Kidney (tissue), 14 donors: ENCODE results near the gene C1QL2. TPM values are rescaled to one million over a fixed set of nuclear protein-coding genes. Genes with fewer than 3 reads are reported as not detected.

ENCODE experiments used
- DNase-seq, 5 donors: peaks; one replicate each; pipeline ENCODE4 v3.0.0-alpha.2; 2013 to 2020
- FAIRE-seq: peaks from 2 replicates; lab custom pipeline; 2012; peaks lifted over from hg19 to GRCh38; lab: Jason Lieb, UNC
- H3K27ac ChIP-seq, 2 donors: one replicate each; pipeline ENCODE4 v1.7.0; 2013; ENCODE audit warnings: low read depth in 2 of 2, low read length in 2 of 2, inconsistent platforms in 1 of 2
- H3K27me3 ChIP-seq: one replicate; pipeline ENCODE4 v1.7.1; 2013; ENCODE audit warnings: low read length, inconsistent platforms; ENCODE audit not compliant: control insufficient read depth, insufficient read depth
- H3K36me3 ChIP-seq, 3 donors: one replicate each; pipeline versions ENCODE4 v1.7.0 to v1.7.1; 2013; ENCODE audit warnings: low read length in 3 of 3, control low read depth in 1 of 3, inconsistent platforms in 1 of 3; ENCODE audit not compliant: insufficient read depth in 3 of 3, control insufficient read depth in 2 of 3
- H3K4me1 ChIP-seq, 3 donors: one replicate each; pipeline versions ENCODE4 v1.7.0 to v1.7.1; 2013; ENCODE audit warnings: low read length in 3 of 3, inconsistent platforms in 1 of 3, low read depth in 1 of 3; ENCODE audit not compliant: control insufficient read depth in 2 of 3, insufficient read depth in 2 of 3
- H3K4me3 ChIP-seq, 3 donors: one replicate each; pipeline versions ENCODE4 v1.7.0 to v1.8.1; 2013; ENCODE audit warnings: low read length in 3 of 3, control low read depth in 1 of 3, inconsistent platforms in 1 of 3
- H3K9ac ChIP-seq, 3 donors: one replicate each; pipeline versions ENCODE4 v1.7.0 to v1.7.1; 2013; ENCODE audit warnings: low read length in 3 of 3, control low read depth in 1 of 3, inconsistent platforms in 1 of 3
- H3K9me3 ChIP-seq, 3 donors: one replicate each; pipeline versions ENCODE4 v1.7.0 to v1.7.1; 2013; ENCODE audit warnings: low read length in 3 of 3, control low read depth in 1 of 3, inconsistent platforms in 1 of 3; ENCODE audit not compliant: control insufficient read depth in 2 of 3, insufficient read depth in 1 of 3
- CTCF ChIP-seq: IDR thresholded peaks from 3 replicates; pipeline ENCODE4 v1.5.1; 2012; ENCODE audit warnings: mild to moderate bottlenecking, moderate library complexity, borderline replicate concordance; ENCODE audit not compliant: insufficient read depth; ENCODE audit errors: extremely low read depth
- intact Hi-C: fragments of 100-400 bp; cut with DNase I; formaldehyde crosslinking; loops from one replicate; pipeline ENCODE4 v1.11.1; 2022
- polyA plus RNA-seq: library from polyadenylated mRNA; stranded (reverse); fragments of 350-450 nt; fragmentation: Illumina TruSeq; extraction: RNeasy Lipid Tissue Mini Kit (QIAGEN cat#74804); gene quantifications from one replicate; pipeline ENCODE4 v1.2.3, GENCODE V29; 2014; ENCODE audit warnings: low read depth, low replicate concordance; ENCODE audit not compliant: insufficient read depth
- total RNA-seq: library from RNA; stranded (reverse); fragmentation: NEBNext Ultra II Directional; extraction: Animal tissue kit (Norgen Biotek cat#: 25700); gene quantifications from one replicate; pipeline ENCODE4 v1.2.1, GENCODE V29; 2021
- donor health status: control.
- donor health status: control.
- donor health status: control.
- donor health status: control.
- donor health status: control.
- donor health status: DM: yes; HTN: yes; CAD: no.
- donor health status: Normal renal cell carcinoma (clear cell type).

C1QL2 gene
- total and polyA plus RNA-seq, 2 donors from 2014 or later, result not detected

GRCh38 chr2:119174216-119174992 lies 15.9 kb upstream of the C1QL2 start:
- Histone ChIP-seq H3K27ac (no peak overlapping the region), H3K4me1 (no peaks in the 10 kb centered on the region), H3K27me3 (no peaks in the 10 kb centered on the region), H3K4me3 (no peak overlapping the region), H3K9ac (no peak overlapping the region), H3K9me3 (no peaks in the 10 kb centered on the region), H3K36me3 (no peaks in the 10 kb centered on the region)
- peak; percentile 63 for TF ChIP-seq CTCF
- intact Hi-C loops, result no loop called here
- peak in 4 of 5 donors; percentile 24 to 47 (median 28) for DNase-seq
- FAIRE-seq, result no peak

- Histone ChIP-seq H3K9me3 (no peaks in the 10 kb centered on the region), H3K36me3 (no peaks in the 10 kb centered on the region), H3K27me3 (no peaks in the 10 kb centered on the region), H3K27ac (no peak overlapping the region), H3K4me3 (no peak overlapping the region), H3K4me1 (no peaks in the 10 kb centered on the region), H3K9ac (no peak overlapping the region)
- TF ChIP-seq CTCF, result no peak
- intact Hi-C loops, result no loop called here
- DNase-seq, result no peak
- FAIRE-seq, result no peak
Observed at GRCh38 chr2:119173556-119174060, 15.1 kb upstream of the C1QL2 start.

GRCh38 chr2:119170504-119170903 lies 12.0 kb upstream of the C1QL2 start:
- no peak overlapping the region for H3K27ac ChIP-seq
- no peak overlapping the region for H3K4me3 ChIP-seq
- intact Hi-C loops, result no loop called here
- H3K36me3 ChIP-seq, result no peaks in the 10 kb centered on the region
- no peaks in the 10 kb centered on the region for H3K27me3 ChIP-seq
- no peaks in the 10 kb centered on the region for H3K9me3 ChIP-seq
- no peak for FAIRE-seq
- peak in 2 of 5 donors; percentile 2 to 64 for DNase-seq
- H3K9ac ChIP-seq, result no peak overlapping the region
- no peaks in the 10 kb centered on the region for H3K4me1 ChIP-seq
- no peak for TF ChIP-seq CTCF
